GM12891 (cell line): ENCODE data around the gene GNPTG.

Experiments
- PAX5 ChIP-seq: IDR thresholded peaks from 2 replicates; pipeline ENCODE4 v1.6.1; 2011; ENCODE audit warnings: low read length, moderate library complexity, mild to moderate bottlenecking; ENCODE audit not compliant: insufficient read depth, severe bottlenecking
- POLR2A ChIP-seq: IDR thresholded peaks from 2 replicates; pipeline ENCODE4 v1.6.1; 2011; ENCODE audit warnings: low read depth, low read length, control low read depth
- POLR2AphosphoS5 ChIP-seq: IDR thresholded peaks from 2 replicates; pipeline ENCODE4 v1.6.1; 2011; ENCODE audit warnings: low read depth, low read length, control low read depth
- POU2F2 ChIP-seq: IDR thresholded peaks from 2 replicates; pipeline ENCODE4 v1.6.1; 2011; ENCODE audit warnings: low read depth, mild to moderate bottlenecking, control low read depth, low read length, moderate library complexity
- SPI1 ChIP-seq: IDR thresholded peaks from 2 replicates; pipeline ENCODE4 v1.6.1; 2011; ENCODE audit warnings: low read depth, low read length, control low read depth
- TAF1 ChIP-seq: IDR thresholded peaks from 2 replicates; pipeline ENCODE4 v1.6.1; 2011; ENCODE audit warnings: low read depth, low read length, control low read depth

- TF ChIP-seq POLR2A (no peak), POLR2AphosphoS5 (no peak), POU2F2 (no peak), TAF1 (no peak), SPI1 (no peak), PAX5 (no peak)
Measured at GRCh38 chr16:1336619-1337018, 15.1 kb upstream of the GNPTG start.
